DND-41 (cell line): Measurements from ENCODE around the gene KCMF1.

ENCODE experiments used
- CTCF ChIP-seq: IDR thresholded peaks from 2 replicates; pipeline ENCODE4 v1.5.1; 2012; ENCODE audit warnings: borderline replicate concordance, low read length, moderate library complexity, mild to moderate bottlenecking; ENCODE audit not compliant: poor library complexity, severe bottlenecking; ENCODE audit errors: extremely low read depth
- EZH2 ChIP-seq: IDR thresholded peaks from 3 replicates; pipeline ENCODE4 v1.6.1; 2012; ENCODE audit warnings: borderline replicate concordance, low read depth, mild to moderate bottlenecking, moderate library complexity, low read length, inconsistent platforms; ENCODE audit not compliant: severe bottlenecking

GRCh38 chr2:84959566-84960506, 11.1 kb upstream of the KCMF1 start:
- no peak for TF ChIP-seq CTCF
- TF ChIP-seq EZH2: no peak
